ENCODE data around the gene SNAPC4.

SNAPC4 gene

DNA sequence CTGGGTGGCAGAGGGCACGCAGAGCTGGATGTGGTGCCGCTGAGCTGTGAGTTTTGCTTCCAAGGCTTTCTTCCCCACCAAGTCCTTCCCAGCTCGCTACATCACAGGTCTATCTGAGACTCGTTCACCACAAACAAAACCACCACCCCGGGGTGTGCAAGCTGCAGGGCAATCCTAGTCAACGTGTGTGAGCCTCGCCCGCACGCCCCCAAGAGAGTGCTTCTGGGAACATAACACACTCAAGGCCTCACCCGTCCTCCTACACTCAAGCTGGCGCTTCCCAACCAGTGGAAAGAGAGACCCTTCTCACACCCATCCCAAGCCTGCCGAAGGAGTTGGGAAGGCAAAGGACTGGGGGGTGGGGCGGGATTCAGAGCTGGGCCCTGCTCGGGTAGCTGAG, 10.6 kb downstream of the SNAPC4 start:
- no peak for DNase-seq (ENCODE audit: low spot score)

DNA sequence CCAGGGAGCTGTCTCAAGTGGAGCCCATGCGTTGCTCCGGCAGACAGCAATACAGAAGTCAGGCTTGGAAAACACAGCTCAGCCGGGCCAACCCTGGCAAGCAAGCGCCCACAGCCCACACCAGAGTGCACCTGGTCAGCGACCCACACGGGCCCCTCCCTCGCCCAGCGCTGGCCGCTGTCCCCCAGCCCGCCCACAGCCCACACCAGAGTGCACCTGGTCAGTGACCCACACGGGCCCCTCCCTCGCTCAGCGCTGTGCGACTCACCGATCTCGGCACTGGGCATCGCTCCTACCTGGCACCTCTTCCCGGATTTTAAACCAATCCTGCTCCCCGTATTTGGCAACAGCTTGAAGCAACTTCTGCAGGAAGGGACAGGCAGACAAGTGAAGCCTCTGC, 12.8 kb downstream of the SNAPC4 start:
- DNase-seq (ENCODE audit: low spot score) = no peak

GRCh38 chr9:136386018-136386417, 14.0 kb downstream of the SNAPC4 start:
- no peak for DNase-seq (ENCODE audit: low spot score)

GRCh38 chr9:136385015-136385414, 15.0 kb downstream of the SNAPC4 start:
- DNase-seq (ENCODE audit: low spot score) = no peak

DNA sequence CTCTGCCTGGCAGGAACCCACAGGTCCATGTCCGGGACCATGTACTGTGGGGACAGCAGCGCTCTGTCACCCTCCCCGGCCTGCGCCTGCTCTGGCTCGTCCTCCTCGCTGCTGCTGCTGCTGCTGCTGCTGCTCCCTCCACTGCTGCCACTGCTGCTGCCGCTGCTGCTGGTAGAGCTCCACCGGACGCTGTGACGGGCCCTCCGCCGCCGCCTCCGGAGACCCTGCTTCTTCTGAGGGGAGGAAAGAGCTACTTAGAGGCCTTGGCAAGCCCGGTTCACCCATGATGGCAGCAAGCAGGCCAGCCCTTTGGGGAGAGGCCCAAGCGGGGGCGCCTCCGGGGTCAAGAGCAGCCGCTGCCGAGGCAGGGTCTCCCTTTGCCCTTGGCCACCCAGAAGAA, 16.5 kb downstream of the SNAPC4 start:
- DNase-seq (ENCODE audit: low spot score) = no peak

DNA sequence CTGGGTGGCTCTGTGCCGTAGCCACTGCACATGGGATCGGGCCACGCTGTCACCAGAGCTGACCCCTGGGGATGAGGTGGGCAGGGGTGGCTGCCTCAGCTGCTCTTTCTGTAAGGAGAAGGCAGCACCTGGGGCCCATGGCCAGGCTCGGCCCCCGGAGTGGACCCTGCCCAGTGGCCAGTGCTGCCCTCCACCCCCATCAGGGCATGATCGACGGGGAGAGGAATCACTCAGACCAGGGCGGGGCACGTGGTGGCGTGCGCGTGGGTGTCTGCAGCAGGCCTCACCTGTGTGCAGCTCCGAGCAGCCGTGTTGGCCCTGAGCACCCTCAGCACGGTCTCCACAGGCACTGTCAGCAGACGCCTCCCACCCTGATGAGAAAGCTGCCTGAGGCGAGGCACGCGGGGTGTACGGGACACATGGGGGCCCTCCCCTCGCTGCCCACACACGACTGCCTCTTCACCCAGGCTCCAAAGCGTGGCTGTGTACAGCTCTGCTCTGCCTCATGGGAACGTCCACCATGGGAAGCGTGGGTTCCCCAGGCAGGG, 17.9 kb downstream of the SNAPC4 start:
- DNase-seq (ENCODE audit: low spot score) = no peak

DNA sequence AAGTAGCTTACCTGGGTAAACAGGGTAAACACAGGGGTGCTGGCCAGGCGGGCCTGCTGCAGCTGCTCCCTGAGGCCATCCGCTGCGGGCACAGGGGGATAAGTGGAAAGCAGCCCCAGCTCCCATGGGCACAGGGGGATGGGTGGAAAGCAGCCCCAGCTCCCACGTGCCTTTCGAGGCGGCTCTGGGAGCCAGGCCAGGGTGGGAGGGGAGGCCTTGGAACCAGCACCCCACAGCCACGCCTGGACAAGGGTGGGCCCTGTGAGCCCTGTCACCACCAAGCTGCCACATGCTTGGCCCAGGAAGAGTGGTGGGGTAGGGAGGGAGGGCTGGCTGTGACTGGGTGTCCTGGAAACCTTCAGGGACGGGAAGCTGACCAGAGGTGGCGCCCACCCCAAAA, 18.7 kb downstream of the SNAPC4 start:
- DNase-seq (ENCODE audit: low spot score) = no peak

DNA sequence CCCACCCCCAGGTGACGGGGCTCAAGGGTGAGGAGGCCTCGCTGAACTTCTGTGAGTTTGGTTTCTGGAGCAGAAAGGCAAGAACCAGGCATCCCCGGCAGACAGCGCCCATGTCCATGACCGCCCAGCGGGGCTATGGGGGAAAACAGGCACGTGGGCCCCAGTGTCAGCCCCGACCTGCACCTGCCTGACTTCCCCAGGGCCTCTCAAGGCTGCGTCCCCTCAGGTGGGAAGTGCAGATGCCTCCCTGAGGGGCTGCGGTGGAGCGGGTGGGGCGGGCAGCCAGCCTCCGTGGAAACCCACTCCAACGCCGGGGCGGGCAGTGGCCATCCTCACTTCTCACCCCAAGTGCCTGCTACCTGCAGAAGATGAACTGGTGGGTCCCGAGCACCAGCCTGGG, 19.6 kb downstream of the SNAPC4 start:
- no peak for DNase-seq (ENCODE audit: low spot score)

- DNase-seq (ENCODE audit: low spot score) = no peak
These were observed 20.1 kb downstream of the SNAPC4 start for GRCh38 chr9:136379891-136380290.

GRCh38 chr9:136379401-136379800, 20.6 kb downstream of the SNAPC4 start:
- no peak for DNase-seq (ENCODE audit: low spot score)

GRCh38 chr9:136379003-136379287, 21.0 kb downstream of the SNAPC4 start:
- DNase-seq (ENCODE audit: low spot score) = no peak

GRCh38 chr9:136378170-136379002, 21.6 kb downstream of the SNAPC4 start:
- peak; percentile 47 for DNase-seq (ENCODE audit: low spot score)

DNA sequence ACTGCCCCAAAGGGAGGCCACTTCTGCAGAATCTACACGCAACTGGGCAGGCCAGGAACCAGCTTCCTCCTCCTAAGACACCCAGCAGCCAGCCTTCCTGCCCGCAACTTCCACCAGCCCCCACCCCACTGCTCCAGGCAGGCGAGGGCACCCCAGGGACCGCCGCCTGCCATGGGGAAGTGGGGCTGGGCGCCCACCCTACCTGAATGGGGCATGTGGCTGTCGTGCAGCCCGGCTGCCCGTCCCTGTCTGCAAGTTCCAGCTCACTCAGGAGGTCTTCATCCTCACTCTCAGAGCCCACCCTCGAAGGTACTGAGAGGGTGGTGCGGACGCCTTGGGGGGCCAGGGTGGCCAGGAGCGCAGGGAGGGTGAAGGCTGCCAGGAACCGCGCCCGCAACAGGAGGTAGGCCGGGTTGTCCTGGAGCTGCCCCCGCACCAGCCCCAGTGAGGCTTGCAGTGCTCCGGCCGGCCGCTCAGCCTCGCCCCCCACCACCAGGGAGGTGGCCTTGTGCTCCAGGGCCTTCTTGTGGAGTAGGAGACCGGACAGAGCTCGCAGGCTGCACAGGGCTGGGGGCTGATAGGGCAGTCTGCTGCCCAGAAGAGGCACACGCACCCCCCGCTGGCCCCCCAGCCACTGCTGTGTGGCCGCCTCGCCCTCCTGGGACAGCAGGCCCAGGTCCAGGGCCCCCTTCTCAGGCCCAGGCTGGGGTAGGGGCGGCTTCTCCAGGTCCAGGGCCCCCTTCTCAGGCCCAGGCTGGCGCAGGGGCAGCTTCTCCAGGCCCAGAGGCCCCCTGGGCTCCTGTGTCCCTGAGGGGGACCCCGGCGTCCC, 22.4 kb downstream of the SNAPC4 start:
- no peak for DNase-seq (ENCODE audit: low spot score)

DNA sequence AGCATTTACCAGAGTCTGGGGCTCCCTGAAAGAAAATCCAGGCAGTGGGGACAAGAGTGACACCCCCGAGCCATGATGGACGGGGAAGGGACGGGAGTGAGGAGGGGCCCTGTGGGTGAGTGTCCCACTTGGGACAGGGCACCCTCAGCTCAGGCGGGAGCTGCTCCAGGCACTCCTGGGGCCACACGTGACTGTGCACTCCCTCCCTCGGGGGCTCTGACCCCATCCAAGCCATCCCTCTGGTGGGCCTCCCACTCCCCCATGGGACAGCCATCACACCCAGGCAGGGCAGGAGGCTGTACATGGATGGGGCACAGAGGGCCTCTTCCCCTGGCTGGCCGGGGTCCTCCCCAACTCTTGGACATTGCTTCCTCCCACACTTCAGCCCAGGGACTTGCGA, 23.5 kb downstream of the SNAPC4 start:
- no peak for DNase-seq (ENCODE audit: low spot score)

DNA sequence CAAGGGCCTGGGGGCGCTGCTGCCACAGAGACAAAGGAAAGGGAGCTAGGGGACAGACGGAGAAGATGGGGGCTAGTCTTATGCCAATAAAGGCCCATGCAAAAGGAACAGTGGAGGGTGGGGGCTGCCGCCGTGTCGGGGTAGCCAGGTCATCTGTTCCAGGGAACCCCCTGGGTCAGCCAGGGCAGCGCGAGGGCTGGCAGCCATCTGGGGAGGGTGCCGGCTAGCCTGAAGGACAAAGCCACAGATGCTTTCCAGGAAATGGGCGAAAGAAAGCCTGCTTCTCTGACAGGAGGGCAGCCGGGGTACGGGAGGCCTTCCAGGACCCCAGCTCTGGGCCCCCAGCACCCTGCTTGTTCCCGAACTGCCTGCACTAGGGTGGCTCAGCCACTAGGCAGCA, 24.9 kb downstream of the SNAPC4 start:
- no peak for DNase-seq (ENCODE audit: low spot score)

DNA sequence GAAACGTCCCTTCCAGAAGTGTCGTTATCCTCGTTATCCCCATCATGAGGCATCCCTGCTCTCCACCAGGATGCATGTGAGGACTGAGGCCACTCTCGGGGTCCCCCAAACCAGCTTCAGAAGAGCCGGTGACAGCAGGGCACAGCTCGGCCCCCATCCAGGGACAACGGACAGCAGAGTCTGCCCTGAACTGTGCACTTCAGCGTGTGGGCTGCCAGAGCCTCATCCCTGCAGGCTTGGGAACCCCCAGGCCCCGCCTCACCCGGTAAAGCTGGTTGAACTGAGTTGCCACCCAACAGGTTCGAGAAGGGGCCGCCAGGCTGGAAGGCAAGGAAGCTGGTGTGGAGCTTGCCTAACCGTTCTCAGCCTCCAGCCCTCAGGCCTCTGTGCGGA, 25.8 kb downstream of the SNAPC4 start:
- DNase-seq (ENCODE audit: low spot score) = no peak

- peak; percentile 73 for DNase-seq (ENCODE audit: low spot score)
These were observed 26.4 kb downstream of the SNAPC4 start, which contains the start of gene CARD9 for GRCh38 chr9:136373300-136374182. TSS of gene CARD9 (minus strand) at chr9:136373669. CDS start at chr9:136372078, 1,591 bp downstream.

- no peak for DNase-seq (ENCODE audit: low spot score)
These were observed 27.2 kb downstream of the SNAPC4 start for GRCh38 chr9:136372561-136373299.

DNA sequence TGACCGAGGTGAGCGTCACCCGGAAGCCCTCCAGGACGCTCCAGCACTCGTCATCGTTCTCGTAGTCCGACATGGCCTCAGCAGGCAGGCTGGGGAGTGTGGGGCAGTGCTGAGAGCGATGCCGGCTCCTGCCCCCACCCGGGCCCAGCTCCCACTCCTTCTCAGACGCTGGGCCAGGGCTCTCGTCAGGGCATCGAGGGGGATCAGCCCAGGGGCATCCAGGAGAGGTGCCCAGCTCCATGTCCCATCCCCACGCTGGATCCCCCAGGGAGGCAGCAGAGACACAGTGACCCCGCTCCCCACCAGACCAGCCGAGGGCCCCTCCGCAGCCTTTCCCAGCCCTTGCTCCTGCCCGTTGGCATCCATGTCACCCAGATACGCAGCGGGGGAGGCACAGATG, 28.0 kb downstream of the SNAPC4 start:
- DNase-seq (ENCODE audit: low spot score) = no peak

- no peak for DNase-seq (ENCODE audit: low spot score)
These were observed 28.5 kb downstream of the SNAPC4 start for GRCh38 chr9:136371533-136371880.

- DNase-seq (ENCODE audit: low spot score) = no peak
These were observed 29.1 kb downstream of the SNAPC4 start for GRCh38 chr9:136370687-136371532.

Data from cerebellar cortex (tissue), 1 donor.